NCI-H2196 treated with DMSO at 0.1 percent for 48 hours (cell line): ENCODE data around the gene AUP1.

Experiments
- DNase-seq: peaks from one replicate; lab custom pipeline; 2025; ENCODE audit not compliant: unreplicated experiment; lab: John Stamatoyannopoulos, UW

AUP1 gene

DNA sequence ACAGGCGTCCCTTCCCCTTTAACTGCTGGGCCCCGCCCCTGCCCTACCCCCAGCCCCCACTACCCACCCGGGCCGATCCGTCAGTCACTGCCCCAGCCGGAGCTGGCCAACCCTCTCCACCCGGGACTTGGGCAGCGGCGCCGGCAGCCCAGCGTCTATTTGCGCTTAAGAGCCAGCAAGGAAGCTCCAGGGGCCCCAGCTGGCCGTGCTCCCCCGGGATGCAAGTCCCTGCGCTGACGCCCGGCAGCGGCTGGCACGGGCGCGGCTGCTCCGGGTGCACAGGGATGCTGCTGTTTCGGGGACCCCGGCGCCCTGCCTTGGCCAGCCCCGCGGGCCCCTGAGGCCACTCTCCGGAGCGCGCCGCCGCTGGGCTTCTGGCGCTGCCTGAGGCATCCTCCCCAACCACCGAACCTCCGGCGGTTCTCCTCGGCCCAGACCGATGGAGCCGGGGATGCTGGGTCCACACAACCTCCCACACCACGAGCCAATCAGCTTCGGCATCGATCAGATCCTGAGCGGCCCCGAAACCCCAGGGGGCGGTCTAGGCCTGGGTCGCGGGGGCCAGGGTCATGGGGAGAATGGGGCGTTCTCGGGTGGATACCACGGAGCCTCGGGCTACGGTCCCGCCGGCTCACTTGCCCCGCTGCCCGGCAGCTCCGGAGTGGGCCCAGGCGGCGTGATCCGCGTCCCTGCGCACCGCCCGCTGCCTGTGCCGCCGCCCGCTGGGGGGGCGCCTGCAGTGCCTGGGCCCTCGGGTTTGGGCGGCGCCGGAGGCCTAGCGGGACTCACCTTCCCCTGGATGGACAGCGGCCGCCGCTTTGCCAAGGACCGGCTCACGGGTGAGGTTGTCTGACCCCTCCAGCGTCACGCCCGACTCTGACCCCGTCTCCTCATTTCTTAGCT, 14.9 kb downstream of the AUP1 start, which contains the start of gene TLX2:
Gene TLX2 (plus strand): TSS at position 83 of the 903 bp plus-strand sequence. CDS start 357 bp downstream, at position 440.
- DNase-seq = no peak

DNA sequence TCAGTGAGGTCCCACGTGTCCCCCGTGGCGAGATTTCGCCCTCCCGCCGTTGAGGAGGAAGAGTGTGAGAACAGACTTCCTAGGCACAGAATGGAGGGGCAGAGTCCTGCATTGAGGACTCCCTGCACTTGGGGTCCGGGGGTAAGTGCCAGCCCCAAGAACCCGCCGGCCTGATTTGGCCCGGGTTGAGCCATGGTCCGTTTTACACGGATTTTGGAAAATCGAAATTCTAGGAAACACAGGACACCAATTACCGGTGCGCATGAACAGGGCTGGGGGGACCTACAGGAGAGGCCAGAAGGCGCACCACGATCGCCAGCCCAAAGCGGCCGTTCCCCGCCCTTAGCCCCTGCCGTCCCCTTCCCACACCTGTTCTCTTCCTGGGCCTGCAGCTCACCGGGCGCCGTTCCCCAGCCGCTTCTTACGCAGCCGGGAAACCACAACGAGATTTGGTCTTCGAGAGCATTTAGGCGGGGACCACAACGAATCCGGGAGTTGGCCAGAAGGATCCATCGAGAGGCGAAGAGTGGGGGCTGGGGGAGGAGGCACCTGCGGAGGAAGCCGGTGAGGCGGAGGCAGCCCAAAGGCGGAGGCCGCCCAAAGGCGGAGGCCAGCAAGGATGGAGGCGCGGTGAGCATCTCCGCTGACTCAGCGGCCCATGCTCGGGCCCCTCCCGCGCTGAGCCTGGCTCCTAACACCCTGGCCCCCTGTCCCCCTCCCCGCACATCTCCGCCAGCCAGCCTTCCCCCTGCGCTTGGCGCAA, 15.7 kb downstream of the AUP1 start:
- DNase-seq = no peak

DNA sequence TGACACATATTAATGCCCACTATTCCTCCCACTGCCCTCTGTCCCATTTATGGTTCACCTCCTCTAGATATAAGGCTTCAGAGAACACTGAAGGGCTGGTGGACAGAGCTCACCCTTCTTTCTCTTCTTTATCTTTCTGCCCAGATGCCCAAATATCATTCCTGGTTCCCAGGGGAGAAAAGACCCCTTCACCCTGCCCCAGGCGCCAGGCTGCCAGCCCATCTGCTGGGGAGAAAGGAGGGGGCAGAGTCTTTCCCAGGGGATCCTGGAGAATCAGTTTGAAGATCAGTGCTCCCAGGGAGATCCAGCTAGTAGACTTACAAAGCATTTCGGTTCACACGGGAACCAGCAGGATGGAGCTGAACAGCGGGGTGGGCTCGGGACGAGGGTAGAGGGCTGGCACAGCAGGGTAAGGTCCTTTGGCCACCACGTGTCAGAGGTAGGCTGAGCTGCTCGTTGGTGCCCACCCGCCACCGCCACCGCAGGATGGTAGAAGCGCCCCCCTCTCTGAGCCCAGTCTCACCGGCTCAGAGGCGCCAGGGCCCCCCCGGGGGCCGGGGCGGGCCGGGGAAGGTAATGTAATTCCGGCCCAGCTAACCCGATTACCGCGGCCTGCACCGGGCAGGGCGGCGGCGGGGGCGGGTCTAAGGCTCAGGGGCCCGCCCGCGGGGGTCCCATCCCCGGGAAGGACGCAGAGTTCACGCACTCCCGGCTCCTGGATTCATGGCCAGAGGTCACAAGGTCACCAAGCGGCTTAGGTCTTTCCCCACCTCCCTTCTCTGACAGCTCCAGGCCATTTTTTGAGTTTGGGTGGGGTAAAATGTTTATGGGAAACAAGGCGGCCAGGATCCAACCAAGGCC, 16.5 kb downstream of the AUP1 start:
- no peak for DNase-seq

DNA sequence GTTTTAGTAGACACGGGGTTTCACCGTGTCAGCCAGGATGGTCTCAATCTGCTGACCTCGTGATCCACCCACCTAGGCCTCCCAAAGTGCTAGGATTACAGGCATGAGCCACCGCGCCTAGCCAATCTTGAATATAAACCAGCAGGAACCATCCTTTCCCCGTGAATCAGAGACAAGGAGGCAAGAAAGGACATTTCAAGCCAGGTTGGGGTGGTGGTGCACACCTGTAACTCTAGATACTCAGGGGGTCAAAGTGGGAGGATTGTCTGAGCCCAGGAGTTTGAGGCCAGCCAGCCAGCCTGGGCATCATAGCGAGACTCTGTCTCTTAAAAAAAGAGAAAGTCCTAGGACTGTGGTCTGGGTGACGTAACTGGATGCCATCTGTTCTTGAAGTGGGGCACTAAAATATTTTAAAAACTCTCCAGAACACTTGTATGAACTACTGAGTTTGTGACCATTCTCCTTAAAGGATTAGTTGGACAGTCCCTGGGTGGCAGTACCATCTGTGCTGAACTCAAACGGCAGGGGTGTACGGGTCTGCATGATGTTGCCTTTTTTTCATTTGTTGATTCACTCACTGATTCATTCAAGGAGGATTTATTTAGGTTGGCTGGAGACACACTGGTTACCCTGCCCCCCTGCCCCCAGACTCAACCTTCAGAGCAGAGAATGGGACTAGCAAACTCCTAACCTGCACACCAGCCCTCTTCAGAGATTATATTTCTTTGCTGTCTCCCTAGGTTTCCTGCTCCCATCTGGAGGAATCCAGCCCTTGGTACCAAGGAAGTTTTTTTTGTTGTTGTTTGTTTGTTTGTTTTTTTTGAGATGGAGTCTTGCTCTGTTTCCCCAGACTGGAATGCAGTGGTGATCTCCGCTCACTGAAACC, 18.2 kb downstream of the AUP1 start:
- no peak for DNase-seq

DNA sequence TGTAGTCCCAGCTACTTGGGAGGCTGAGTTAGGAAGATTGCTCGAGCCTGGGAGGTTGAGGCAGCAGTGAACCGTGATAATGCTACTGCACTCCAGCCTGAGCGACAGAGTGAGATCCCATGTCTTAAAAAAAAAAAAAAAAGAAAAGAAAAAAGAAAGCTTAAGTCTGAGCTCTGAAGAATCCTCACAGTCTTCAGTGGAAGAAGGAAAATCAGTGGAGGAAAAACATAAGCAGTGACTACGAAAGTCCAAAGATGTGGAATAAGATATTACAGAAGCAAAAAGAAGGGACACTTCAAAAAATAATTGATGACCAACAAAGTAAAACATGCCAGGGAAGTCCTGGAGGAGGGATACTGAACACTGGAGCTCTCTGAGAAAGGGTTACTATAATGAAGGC, 19.2 kb downstream of the AUP1 start:
- no peak for DNase-seq

DNA sequence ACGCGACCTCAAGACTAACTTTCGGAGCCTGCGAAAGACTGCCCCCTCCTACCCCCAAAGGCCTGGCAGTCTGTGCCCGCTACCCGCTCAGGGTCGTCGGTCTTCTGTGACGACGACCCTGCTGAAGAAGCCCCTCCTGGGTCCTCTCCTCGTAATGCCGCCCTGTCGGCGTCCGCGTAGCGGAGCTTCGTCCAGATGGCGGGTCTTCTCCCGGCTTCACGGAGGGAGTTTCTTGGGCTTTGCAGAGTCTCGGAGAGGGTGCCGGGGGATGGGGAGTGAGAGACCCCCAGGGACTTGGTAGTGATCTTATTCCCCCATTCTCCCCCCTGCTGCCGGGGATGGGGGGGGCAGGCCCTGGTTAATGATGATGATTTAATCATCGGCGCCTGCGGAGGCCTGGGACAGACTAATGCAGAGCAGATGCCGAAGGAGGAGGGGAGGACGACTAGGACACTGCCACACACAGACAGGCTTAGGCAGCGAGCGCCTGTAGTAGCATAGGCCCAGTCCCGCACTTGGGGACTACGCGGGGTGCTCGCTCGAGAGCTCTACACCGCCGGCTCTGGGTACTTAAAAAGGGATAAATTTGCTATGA, 21.5 kb downstream of the AUP1 start:
- no peak for DNase-seq

DNA sequence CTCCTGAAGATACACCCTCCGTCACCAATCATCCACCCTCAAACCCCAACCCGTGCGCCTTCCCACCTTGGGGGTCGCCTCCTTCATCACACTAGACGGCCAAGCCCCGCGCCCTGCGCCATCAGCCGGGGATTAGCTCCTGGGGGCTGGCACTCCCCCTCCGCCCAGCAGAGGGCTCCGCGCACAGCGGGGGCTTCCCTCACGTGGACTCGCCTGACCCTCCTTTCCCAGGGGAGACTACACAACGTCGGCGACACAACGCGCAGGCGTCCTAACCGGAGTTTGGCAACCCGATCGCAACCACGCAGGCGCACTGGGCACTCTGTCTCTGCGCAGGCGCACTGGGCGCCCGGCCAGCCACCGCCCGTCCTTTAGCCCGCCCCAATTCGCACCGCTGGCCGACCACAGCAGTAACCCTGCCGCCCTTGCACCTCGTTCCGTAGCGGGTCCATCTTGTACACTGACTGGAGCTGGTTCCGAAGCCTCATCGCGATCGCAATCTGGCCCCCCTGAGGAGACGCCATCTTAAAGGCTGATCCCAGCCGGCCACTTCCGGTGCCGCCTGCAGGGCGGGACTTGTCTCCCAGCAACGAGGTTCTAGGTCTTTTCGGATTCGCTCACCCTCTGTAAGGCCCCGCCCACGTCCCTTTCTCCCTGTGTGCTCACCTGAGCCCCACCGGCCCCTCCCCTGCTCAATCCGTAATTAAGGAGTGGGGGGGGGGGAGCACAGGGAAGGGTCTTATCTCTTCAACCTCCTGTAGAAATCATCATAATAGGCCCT, 22.2 kb downstream of the AUP1 start, which contains the start of gene PCGF1:
Gene PCGF1 (minus strand): TSS at position 551 of the 781 bp plus-strand sequence. CDS start 27 bp downstream, at position 524.
- peak; percentile 81 for DNase-seq

DNA sequence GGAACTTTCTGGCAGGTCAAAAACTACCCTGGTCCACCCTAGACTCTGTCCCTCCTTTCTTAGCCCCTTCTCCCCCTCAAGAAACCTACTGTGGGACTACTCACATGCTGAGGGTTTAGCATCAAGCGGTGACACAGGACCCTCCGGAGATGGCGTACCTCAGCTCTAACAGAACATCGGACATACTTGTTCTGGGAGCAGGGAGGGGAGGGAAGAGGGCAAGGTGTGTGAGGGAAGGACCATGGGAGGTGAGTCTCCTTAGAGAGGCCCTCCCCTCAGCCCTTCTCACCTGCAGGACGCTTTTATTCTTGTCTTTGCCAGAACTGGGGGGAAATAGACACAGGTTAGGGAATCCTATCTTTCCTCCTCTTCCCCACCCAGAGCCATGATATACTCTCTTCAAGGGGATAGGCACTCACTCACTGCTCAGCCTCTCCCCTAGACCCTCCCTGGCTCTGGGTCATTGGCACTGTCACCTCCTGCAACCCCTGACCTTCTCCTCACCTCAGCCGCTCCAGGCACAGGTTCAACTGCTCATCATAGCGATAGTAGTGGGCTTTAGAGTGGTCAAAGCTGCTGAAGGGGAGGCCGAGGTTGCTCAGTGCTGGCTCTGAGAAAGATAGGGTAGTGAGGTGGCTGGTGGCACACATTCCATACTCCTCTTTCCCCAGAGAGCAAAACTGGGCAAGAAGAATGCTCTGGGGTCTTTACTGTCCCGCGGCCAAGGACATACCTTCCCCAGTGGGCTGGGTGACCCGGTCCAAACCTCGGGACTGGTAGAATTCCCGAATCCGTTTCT, 23.9 kb downstream of the AUP1 start:
- DNase-seq = no peak

DNA sequence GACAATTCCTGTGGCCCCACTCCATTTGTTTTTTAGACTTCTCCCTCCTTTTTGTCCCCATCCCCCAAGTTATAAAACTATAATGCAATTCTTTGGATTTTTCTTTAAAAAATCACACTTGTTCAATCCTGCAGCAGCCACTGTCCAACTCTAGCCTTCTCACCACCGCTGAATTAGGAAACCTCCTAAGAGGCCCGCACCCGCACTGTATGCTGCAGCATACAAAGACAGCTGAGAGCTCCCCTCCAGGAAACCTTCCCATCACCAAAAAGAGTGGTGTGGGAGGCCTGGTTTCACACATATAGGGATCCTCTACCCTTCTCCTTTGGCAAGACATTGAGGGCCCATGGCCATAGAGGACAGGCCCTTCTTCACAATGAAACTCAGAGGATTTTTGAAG, 24.9 kb downstream of the AUP1 start:
- no peak for DNase-seq

DNA sequence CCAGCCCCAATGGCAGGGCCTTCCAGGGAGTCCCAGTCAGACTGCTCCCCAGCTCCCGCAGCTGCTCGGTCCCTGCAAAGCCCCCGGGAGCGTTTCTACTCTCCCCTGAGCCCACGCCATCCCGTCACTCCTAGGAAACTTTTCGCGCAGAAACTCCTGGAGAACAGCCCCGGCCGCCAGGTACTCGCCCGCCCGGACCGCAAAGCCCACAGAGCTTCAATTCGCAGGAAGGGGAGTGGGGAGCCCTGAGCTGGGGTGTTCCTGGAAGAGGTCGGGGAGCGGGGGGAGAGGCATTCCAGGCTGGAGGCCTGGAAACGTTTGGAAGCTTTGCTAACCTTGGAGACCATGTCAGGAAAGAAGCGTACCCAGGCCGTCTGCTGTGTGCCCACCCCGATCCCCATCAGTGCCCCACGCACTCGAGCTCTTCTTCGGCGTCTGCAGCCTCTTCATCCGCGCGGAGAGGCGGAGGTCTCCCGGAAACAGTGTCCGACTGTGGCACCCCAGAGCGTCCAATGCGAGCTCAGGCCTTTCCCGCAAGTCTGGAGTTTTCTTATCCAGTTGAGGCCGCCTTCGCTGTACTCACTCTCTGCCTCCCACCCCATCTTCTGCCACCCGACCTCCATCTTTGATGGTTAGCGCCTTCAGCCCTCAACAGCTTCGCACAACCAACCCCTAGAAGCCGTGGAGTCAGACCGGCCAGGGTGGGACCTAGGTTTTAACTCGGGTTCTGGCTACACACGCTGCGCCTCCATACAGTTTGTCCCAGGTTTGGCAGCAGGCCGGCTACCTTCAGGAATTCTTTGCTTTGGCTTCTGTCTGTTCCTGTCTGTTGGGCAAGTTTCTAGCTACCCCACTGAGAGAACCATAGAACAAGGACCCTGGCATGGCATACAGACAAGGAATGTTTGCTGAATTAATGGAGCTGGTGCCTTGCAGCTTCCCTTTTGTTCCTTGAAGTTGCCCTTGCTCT, 25.7 kb downstream of the AUP1 start:
- DNase-seq = no peak

DNA sequence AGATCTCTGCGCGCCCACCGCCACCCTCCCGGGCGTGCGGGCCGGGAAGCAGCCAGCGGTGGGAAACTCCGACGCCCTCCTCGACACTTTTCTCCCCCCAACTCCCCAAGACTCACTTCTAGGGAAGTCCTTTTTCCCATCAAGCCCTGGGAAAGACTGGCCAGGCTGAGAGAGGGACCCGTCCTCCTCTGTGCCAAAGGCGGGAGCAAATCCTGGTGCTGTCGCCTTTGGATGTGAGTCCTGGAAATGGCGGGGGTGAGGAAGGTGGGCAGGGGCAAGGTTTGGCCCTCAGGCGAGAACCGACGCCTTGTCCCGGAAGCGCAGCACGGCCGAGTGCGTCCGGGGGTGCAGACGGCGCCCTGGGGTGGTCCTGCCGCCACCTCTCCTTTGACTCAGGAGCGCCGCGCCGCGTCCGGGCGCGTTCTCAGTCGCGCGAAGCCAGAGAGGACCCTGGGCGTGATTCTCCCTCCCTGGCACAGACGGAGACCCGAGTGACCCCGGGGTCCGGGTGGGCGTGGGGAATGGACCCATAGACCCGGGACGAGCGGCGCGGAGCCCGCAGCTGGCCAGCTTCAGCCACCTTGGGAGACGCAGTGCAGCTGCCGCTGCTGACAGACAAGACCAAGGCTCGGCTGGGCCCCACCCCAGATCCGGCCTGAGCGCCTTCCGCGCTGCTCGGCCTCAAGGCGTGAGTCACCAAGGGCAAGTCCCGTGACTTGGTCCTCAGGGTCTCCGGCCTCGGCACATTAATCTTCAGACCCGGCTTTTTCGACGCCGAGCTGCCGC, 26.6 kb downstream of the AUP1 start:
- no peak for DNase-seq

DNA sequence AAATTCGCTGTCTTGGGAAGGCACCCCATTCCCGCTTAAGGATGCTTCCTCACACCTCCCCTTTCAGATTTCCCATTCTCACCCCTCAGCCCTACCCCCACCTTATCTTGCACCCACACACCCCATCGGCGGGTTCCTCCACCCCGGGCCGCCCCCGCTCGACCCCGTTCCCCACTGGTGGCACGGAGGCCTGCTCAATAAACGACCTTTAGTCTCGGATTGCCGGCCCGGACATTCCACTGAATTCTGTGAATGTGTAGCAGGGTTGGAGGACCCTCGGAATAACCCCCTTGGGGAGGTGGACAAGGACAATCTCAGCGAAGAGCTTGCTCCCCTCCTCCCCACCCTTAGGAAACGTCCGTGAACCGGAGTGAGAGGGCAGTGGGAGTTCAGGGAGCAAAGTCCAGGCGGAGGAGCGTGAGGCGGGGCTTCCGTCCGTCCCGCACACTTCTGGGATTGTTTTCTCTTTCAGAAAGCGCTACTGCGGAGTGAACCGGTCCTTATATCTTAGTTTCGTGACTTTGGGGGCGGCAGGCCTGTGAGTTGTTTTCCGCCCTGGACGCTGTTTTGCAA, 27.3 kb downstream of the AUP1 start:
- no peak for DNase-seq

DNA sequence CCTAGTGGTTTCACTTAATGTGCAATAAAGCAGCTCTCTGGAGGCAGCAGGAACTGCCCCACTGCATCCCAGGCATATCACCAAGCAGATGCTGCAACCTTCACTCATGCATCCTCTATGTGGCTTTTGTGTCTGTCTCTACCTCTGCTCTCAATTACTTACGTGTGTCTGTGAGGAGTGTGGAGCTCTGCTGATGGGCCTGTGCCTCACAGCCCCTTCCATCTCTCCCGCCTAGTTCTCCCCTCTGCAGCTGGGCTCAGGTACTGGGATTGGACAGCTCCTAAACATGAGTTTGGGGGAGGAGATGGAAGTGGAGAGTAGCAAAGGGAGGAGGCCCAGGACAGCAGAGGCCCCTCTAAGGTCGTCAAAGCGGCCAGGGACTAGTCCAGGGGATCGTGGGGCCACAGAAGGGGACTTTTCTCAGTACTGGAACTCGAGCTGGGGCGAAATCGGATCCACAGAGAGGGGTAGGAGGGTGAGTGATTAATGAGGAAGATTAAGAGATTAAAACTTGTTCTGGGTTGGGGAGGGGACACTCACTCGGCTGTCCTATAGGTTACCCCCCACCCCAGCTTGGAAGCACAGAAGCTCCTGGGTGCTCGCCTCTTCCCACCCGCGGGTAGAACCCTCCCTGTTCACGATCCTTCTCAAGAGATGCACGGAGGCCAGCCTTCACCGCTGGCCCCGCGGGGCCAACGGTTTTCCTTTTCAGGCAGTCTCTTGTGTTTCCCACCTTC, 28.0 kb downstream of the AUP1 start:
- DNase-seq = no peak

DNA sequence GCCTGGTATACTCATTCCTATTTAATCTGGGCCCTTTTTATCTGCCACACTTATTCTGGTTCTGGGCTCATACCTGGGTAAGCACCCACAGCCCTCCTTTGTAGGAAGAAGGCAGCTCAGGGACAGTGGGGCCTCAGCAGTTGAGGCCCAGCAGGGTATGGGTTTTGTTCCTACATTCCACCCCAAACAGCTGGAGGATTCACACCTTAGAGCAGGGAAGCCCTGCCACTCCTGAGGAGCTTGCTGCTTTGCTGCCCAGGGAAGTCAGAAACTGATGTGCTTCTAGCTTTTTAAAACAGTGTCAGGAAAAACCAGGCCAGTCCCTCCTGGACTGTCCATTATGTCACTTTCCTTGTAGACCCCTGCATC, 28.9 kb downstream of the AUP1 start:
- DNase-seq = no peak

DNA sequence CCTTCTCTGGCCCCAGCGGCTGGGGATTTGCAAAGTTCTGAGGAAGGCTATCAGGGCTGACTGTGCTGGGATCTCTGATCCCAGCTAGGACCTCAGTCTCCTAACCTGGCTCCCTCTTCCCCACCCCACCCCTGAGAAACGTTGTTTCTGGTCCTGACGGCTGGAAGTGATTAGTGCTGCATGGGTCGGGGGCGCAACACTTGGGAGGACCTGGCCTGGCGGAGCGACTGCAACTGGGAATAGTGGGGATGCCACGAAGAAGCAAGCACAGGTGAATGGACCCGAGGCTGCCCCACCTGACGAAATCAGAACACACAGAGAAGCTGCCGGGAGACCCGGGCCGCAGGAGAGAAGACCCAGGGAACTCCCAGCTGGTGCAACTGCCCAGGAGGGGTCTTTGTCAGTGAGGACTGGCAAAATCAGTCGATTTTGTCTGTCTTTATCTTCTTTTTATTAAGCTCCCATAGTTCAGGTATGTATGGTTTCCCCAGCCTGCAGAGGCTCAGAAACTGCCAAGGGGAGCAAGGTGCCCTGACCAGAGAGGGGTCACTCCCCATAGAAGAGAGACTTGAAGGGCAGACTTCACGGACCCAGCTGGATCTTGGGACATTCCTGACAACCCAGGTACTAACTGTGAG, 29.4 kb downstream of the AUP1 start:
- no peak for DNase-seq
